ENCODE measurements around the gene UFC1.

GRCh38 chr1:161111527-161111926 lies 42.3 kb upstream of the UFC1 start:
- TF ChIP-seq CTCF (IDR thresholded peaks at IDR 0.05) (no peak), POLR2A (IDR thresholded peaks at IDR 0.05) (no peak)
